SK-N-SH (cell line): ENCODE results near the gene MYRF. TPM values are rescaled to one million over a fixed set of nuclear protein-coding genes. Genes with fewer than 3 reads are reported as not detected.

ENCODE experiments used
- CTCF ChIA-PET: fragments of 300-600, 350-600 bp; formaldehyde crosslinking; extraction: SDS; loops from one replicate; lab custom pipeline; 2021; lab: Yijun Ruan, JAX
- POLR2A ChIA-PET: fragments of 350-600 bp; sonication (Branson Sonifier 250); formaldehyde crosslinking; extraction: SDS; loops from one replicate; lab custom pipeline; 2020; ENCODE audit warnings: antibody characterized with exemption, inconsistent platforms; lab: Yijun Ruan, JAX
- DNase-seq: peaks from one replicate; pipeline ENCODE4 v3.0.0; 2012
- H2AFZ ChIP-seq: fragments of 200-600 bp; sonication (generic); 2 replicates; pipeline ENCODE4 v1.8.1; 2016; ENCODE audit warnings: antibody characterized with exemption, mild to moderate bottlenecking, low read depth
- H3F3A ChIP-seq: fragments of 200-600 bp; sonication (generic); replicated peaks from 2 replicates; pipeline ENCODE3; 2016; ENCODE audit warnings: antibody characterized with exemption, mild to moderate bottlenecking; ENCODE audit not compliant: insufficient read depth
- H3K27ac ChIP-seq, 2 experiments: fragments of 200-500 bp in 1 of 2; fragments of 200-600 bp in 1 of 2; sonication (Bioruptor generic) in 1 of 2; sonication (generic), shearing (Covaris generic) in 1 of 2; 2 replicates each; pipeline versions ENCODE4 v1.5.1 to v1.6.1; 2014 to 2016; ENCODE audit warnings: low read depth in 2 of 2, inconsistent platforms in 1 of 2, low read length in 1 of 2, mild to moderate bottlenecking in 1 of 2, mixed read lengths in 1 of 2
- H3K27me3 ChIP-seq: fragments of 200-600 bp; sonication (generic), shearing (Covaris generic); 2 replicates; pipeline ENCODE4 v1.6.1; 2016; ENCODE audit warnings: mixed run types; ENCODE audit not compliant: insufficient read depth
- H3K36me3 ChIP-seq, 2 experiments: fragments of 200-500 bp in 1 of 2; fragments of 200-600 bp in 1 of 2; sonication (Bioruptor generic) in 1 of 2; sonication (generic) in 1 of 2; replicated peaks in 1 of 2; 2 replicates each; pipeline versions ENCODE3 to v1.5.1; 2014 to 2016; ENCODE audit warnings: low read length in 1 of 2, mild to moderate bottlenecking in 1 of 2; ENCODE audit not compliant: insufficient read depth in 2 of 2, control insufficient read depth in 1 of 2
- H3K4me1 ChIP-seq, 2 experiments: fragments of 200-500 bp in 1 of 2; fragments of 200-600 bp in 1 of 2; sonication (Bioruptor generic) in 1 of 2; sonication (generic), shearing (Covaris generic) in 1 of 2; 2 replicates each; pipeline versions ENCODE4 v1.5.1 to v1.6.1; 2014 to 2016; ENCODE audit warnings: low read depth in 1 of 2, low read length in 1 of 2, mixed run types in 1 of 2; ENCODE audit not compliant: insufficient read depth in 2 of 2, control insufficient read depth in 1 of 2
- H3K4me2 ChIP-seq: fragments of 200-600 bp; sonication (generic), shearing (Covaris generic); 2 replicates; pipeline ENCODE4 v1.6.1; 2017; ENCODE audit warnings: mixed run types
- H3K4me3 ChIP-seq, 2 experiments: fragments of 200-500 bp in 1 of 2; fragments of 200-600 bp in 1 of 2; sonication (Bioruptor generic) in 1 of 2; sonication (generic), shearing (Covaris generic) in 1 of 2; 2 replicates each; pipeline versions ENCODE4 v1.5.1 to v1.8.1; 2014 to 2016; ENCODE audit warnings: low read depth in 2 of 2, inconsistent platforms in 1 of 2, low read length in 1 of 2, mild to moderate bottlenecking in 1 of 2, mixed read lengths in 1 of 2, moderate library complexity in 1 of 2
- H3K79me2 ChIP-seq: fragments of 200-600 bp; sonication (generic); 2 replicates; pipeline ENCODE4 v1.8.1; 2017; ENCODE audit warnings: mild to moderate bottlenecking; ENCODE audit not compliant: insufficient read depth
- H3K9ac ChIP-seq: fragments of 200-600 bp; sonication (generic); 2 replicates; pipeline ENCODE4 v1.6.1; 2017; ENCODE audit warnings: mixed run types
- H3K9me2 ChIP-seq: fragments of 200-600 bp; sonication (generic); 2 replicates; pipeline ENCODE4 v1.6.1; 2017; ENCODE audit warnings: mixed run types
- H3K9me3 ChIP-seq: fragments of 200-600 bp; sonication (generic); 2 replicates; pipeline ENCODE4 v1.6.1; 2017; ENCODE audit warnings: mixed run types, mild to moderate bottlenecking, moderate library complexity
- H4K20me1 ChIP-seq: fragments of 200-600 bp; sonication (generic); 2 replicates; pipeline ENCODE4 v1.6.1; 2017; ENCODE audit warnings: mild to moderate bottlenecking, mixed run types; ENCODE audit not compliant: insufficient read depth
- CTCF ChIP-seq: fragments of 200-600 bp; sonication (generic); IDR thresholded peaks from 2 replicates; pipeline ENCODE4 v1.6.1; 2017; ENCODE audit warnings: antibody characterized with exemption, mild to moderate bottlenecking, moderate library complexity
- ELF1 ChIP-seq: IDR thresholded peaks from 2 replicates; pipeline ENCODE4 v1.4.0; 2012
- MEF2A ChIP-seq: IDR thresholded peaks from 2 replicates; pipeline ENCODE4 v1.4.0; 2012; ENCODE audit warnings: low read depth, borderline replicate concordance
- MXI1 ChIP-seq: IDR thresholded peaks from 2 replicates; pipeline ENCODE4 v1.6.1; 2012; ENCODE audit warnings: mild to moderate bottlenecking, low read depth, low read length, improper control_type of control experiment
- RAD21 ChIP-seq: IDR thresholded peaks from 2 replicates; pipeline ENCODE4 v1.6.1; 2012; ENCODE audit warnings: mild to moderate bottlenecking, low read length
- SIN3A ChIP-seq: IDR thresholded peaks from 2 replicates; pipeline ENCODE4 v1.6.1; 2012; ENCODE audit warnings: low read depth, mild to moderate bottlenecking, low read length, moderate library complexity, borderline replicate concordance
- SMC3 ChIP-seq: IDR thresholded peaks from 2 replicates; pipeline ENCODE4 v1.6.1; 2012; ENCODE audit warnings: low read depth, low read length, improper control_type of control experiment
- TEAD4 ChIP-seq: IDR thresholded peaks from 2 replicates; pipeline ENCODE4 v1.4.0; 2012; ENCODE audit warnings: mild to moderate bottlenecking, borderline replicate concordance; ENCODE audit not compliant: insufficient read depth
- YY1 ChIP-seq: IDR thresholded peaks from 2 replicates; pipeline ENCODE4 v1.4.0; 2012; ENCODE audit warnings: low read depth, mild to moderate bottlenecking
- WGBS: methylation state at CpG from one replicate; pipeline ENCODE4 v1.1.6; 2017; ENCODE audit warnings: low lambda C conversion rate; 5-methylcytosine and 5-hydroxymethylcytosine counted together
- polyA plus RNA-seq, 3 experiments: library from polyadenylated mRNA; depleted of rRNA; stranded (reverse); fragments of >200 nt; gene quantifications; 2 replicates each; pipeline ENCODE4 v1.2.3, GENCODE V29; 2012

The MYRF gene
- 1.8 and 2.8 TPM in 2 replicates for polyA plus RNA-seq (2012; rRNA removed)
- polyA plus RNA-seq (2012; cell fraction: cytosol; rRNA removed) = 0.97 and 1.4 TPM in 2 replicates
- polyA plus RNA-seq (2012; cell fraction: nucleus; rRNA removed) = 8.2 and 10.0 TPM in 2 replicates

GRCh38 chr11:61752117-61752924 lies at the start of gene MYRF:
TSS of gene MYRF (plus strand) at chr11:61752636. CDS start at chr11:61752745, 109 bp downstream.
- CTCF ChIA-PET = interaction anchor here (0.6 to 9.1 kb wide), 15 partner anchors 10 to 354 kb away, joined by 3 to 140 read pairs (median 5); partner anchors contain the start of genes FEN1 and TMEM258

GRCh38 chr11:61702701-61703312 lies 49.6 kb upstream of the MYRF start:
- TF ChIP-seq RAD21 (no peak), TEAD4 (no peak), MEF2A (no peak), MXI1 (no peak), ELF1 (no peak)
- Histone ChIP-seq H3K27ac (no peak overlapping the region), H3K9me3 (no peaks in the 10 kb centered on the region), H3K4me3 (no peak overlapping the region), H3K4me2 (no peak overlapping the region), H3F3A (no peaks in the 10 kb centered on the region), H2AFZ (no peak overlapping the region), H3K36me3 (no peaks in the 10 kb centered on the region), H3K27me3 (no peaks in the 10 kb centered on the region), H3K79me2 (no peaks in the 10 kb centered on the region), H3K9me2 (no peaks in the 10 kb centered on the region), H3K9ac (no peak overlapping the region), H4K20me1 (peaks cover 8% of the 10 kb centered on the region; the same call in 1 of the 2 replicates), H3K4me1 (peaks cover 13 to 16% of the 10 kb centered on the region in 2 experiments; a peak in 2 of 4 replicates)
- CTCF ChIA-PET = interaction anchor here (1.1 to 2.6 kb wide), 5 partner anchors 16 to 67 kb away, joined by 3 to 10 read pairs (median 4); no protein-coding TSS in a partner anchor
- WGBS = 80% methylated on average over 8 of the region's 11 CpGs
- POLR2A ChIA-PET = no interaction called here
- DNase-seq = no peak

More at GRCh38 chr11:61752117-61752924, at the start of gene MYRF:
- Histone ChIP-seq H3K9ac (peak within 1 kb of the TSS; percentile 63), H3K27ac (no peak within 1 kb of the TSS), H2AFZ (peak within 1 kb of the TSS; percentile 95), H3K9me2 (no peaks in the 10 kb centered on the region), H3K36me3 (no peaks in the 10 kb centered on the region), H3K79me2 (no peaks in the 10 kb centered on the region), H4K20me1 (no peaks in the 10 kb centered on the region), H3K4me3 (peak within 1 kb of the TSS; percentile 52 to 64), H3K4me2 (peak within 1 kb of the TSS; percentile 86), H3F3A (no peaks in the 10 kb centered on the region), H3K9me3 (no peaks in the 10 kb centered on the region), H3K4me1 (peaks cover 9 to 18% of the 10 kb centered on the region in 2 experiments; a peak in 2 of 4 replicates), H3K27me3 (no peaks in the 10 kb centered on the region)
- peak; percentile 95 for DNase-seq
- TF ChIP-seq SIN3A (no peak), YY1 (no peak), SMC3 (peak; percentile 31; the same call in 1 of the 2 replicates), RAD21 (peak; percentile 25; the same call in 1 of the 2 replicates), CTCF (peak; percentile 59), MXI1 (0 out of 2 replicates have a peak, but pooled peaks have one; percentile 3)
- POLR2A ChIA-PET = no interaction called here
- 0% methylated on average over 6 of the region's 93 CpGs for WGBS
